ENCODE data around the gene CLNK.

- TF ChIP-seq, protein P1, sequence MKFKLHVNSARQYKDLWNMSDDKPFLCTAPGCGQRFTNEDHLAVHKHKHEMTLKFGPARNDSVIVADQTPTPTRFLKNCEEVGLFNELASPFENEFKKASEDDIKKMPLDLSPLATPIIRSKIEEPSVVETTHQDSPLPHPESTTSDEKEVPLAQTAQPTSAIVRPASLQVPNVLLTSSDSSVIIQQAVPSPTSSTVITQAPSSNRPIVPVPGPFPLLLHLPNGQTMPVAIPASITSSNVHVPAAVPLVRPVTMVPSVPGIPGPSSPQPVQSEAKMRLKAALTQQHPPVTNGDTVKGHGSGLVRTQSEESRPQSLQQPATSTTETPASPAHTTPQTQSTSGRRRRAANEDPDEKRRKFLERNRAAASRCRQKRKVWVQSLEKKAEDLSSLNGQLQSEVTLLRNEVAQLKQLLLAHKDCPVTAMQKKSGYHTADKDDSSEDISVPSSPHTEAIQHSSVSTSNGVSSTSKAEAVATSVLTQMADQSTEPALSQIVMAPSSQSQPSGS (IDR thresholded peaks at IDR 0.05; ENCODE audit: low read length) = no peak
- TF ChIP-seq, protein P2, sequence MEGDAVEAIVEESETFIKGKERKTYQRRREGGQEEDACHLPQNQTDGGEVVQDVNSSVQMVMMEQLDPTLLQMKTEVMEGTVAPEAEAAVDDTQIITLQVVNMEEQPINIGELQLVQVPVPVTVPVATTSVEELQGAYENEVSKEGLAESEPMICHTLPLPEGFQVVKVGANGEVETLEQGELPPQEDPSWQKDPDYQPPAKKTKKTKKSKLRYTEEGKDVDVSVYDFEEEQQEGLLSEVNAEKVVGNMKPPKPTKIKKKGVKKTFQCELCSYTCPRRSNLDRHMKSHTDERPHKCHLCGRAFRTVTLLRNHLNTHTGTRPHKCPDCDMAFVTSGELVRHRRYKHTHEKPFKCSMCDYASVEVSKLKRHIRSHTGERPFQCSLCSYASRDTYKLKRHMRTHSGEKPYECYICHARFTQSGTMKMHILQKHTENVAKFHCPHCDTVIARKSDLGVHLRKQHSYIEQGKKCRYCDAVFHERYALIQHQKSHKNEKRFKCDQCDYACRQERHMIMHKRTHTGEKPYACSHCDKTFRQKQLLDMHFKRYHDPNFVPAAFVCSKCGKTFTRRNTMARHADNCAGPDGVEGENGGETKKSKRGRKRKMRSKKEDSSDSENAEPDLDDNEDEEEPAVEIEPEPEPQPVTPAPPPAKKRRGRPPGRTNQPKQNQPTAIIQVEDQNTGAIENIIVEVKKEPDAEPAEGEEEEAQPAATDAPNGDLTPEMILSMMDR (IDR thresholded peaks at IDR 0.05; ENCODE audit: control extremely low read depth in 1 of 3, insufficient read depth in 1 of 3, low read depth in 1 of 3, low read length in 3 of 3) = no peak
- TF ChIP-seq, protein P3, sequence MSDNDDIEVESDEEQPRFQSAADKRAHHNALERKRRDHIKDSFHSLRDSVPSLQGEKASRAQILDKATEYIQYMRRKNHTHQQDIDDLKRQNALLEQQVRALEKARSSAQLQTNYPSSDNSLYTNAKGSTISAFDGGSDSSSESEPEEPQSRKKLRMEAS (IDR thresholded peaks at IDR 0.05) = peak; percentile 40; the same call in 1 of the 2 replicates
- TF ChIP-seq RAD21 (IDR thresholded peaks at IDR 0.05 in 1 of 2, conservative IDR thresholded peaks at IDR 0.05 in 1 of 2; ENCODE audit: low read depth in 2 of 2, low read length in 2 of 2) (no peak), TAF1 (IDR thresholded peaks at IDR 0.05; ENCODE audit: low read depth, low read length) (no peak)
These were observed 104.9 kb downstream of the CLNK start for GRCh38 chr4:10579648-10580047.
